NCI-H187 treated with DMSO at 0.1 percent for 48 hours (cell line): ENCODE measurements around the gene HECTD2.
"Not testable (repeated sequence)": the region's sequence is repeated elsewhere in the genome, so short reads cannot be mapped to it uniquely, and the experiment has no call there.

Experiments used
- DNase-seq: peaks from one replicate; lab custom pipeline; 2025; lab: John Stamatoyannopoulos, UW

Gene HECTD2

DNA sequence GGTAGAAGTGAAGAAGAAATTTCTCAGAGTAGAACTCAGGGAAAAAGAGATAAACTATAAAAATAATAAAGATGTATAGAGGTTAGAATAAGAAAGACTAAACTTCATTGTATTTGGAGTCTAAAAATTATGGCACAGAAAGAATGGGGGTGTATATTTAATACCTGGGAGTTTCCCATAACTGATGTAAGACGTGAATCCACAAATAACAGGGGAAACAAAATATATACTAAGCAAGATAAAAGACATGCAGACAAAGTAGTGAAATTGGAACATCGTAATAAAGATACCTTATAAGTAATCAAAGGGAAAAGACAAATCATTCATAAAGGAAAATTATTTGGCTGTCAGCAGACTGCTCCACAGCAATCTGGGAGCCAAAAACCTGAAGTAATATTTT is 62.8 kb downstream of the HECTD2 start:
- DNase-seq: no peak

DNA sequence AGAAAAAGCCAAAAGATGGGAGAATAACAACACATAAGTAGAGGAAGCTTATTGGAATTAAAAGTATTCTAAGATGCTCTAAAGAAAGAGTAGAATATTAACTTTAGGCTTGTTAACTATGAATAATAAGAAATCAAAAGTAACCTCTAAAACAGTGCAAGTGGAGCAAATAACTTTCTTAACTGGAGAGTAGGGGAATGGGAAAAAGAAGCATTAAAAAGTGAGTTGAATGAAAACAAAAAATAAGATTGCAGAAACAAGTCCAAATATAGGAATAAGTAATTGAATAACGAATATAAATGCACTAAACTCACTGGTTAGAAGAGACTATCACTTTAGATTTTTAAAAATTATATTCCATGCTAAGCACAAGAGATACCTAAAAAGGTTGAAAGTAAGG is 63.9 kb downstream of the HECTD2 start:
- no peak for DNase-seq

DNA sequence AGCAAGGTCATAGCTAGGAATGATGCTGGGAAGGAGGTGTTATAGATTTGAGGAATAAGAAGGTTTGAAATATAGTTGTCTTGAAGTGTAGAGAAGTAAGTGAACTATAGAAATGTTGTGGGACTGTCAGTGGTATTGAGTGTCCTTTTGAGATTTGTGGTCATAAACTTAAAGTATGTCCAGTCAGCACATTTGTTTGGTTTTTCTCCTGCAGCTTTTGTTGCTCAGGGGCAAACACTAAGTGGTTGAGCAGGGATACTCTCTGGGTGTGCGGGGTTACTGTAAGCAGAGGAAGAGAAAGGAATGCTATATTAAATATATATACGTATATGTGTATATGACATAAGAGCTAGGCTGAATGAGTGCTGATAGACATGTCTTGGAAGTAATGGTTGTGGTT is 67.1 kb downstream of the HECTD2 start:
- no peak for DNase-seq

DNA sequence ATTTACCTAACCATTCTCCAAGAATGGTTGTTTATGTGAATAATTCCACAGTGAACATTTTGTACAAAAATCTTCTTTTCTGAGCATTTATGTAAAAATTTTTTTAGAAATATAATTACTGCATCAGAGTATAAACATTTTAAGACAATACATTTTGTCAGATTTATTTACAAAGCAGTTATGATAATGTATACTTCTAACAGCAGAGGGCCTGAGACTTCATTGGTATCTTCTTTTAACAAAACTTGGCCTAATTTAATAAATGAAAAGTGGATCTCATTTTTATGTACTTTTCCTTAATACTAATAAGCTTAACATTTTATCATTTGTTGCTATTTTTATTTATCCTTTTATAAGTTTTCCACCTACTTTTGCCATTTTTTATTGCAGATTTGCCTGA is 69.4 kb downstream of the HECTD2 start:
- no peak for DNase-seq

DNA sequence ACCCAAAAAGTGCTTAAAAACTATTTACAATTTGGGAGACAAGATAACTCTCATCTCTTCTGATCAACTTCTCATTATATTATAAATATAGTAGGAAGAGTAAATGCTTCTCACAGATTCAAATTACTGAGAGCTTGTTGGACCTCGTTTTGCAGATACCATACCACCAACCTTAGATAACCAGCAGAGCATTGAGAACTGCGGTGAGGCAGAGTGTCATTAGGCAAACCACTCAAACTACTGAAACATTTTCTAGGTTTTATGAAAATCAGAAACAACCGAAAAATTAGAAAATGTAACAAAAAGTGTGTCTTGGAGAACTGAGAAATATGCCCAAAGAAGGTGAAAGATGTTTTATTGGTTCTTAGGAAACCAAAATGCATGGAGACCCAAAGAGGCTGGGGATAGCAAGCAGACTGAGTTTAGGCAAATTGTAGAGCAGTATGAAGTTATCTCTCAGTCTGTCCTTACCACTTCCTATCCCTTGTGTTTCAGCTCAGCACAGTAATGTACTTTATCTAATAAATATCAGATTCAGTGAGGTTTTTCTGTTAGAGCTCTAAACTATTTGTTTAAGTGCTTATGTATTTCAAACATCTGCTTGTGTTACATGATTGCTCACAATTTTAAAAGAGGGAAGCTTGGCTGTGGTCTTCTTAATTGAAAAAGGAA is 77.9 kb downstream of the HECTD2 start:
- DNase-seq: no peak

DNA sequence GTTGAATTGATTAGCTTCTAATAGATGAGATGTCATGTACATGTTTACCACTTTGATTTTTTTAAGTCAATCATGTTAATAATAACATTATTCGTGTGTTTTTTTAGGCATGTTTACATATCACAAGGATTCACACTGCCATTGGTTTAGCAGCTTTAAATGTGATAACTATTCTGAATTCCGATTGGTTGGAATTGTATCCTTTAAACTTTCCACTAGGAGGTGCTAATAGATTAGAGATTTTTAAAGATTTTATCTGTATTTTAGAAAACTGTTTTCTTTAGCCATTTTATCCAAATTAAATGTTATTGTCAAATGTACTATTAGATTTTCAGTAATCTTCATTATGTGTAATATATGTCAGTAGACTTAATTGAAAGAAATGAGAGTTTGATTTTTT is 83.2 kb downstream of the HECTD2 start:
- DNase-seq: no peak

DNA sequence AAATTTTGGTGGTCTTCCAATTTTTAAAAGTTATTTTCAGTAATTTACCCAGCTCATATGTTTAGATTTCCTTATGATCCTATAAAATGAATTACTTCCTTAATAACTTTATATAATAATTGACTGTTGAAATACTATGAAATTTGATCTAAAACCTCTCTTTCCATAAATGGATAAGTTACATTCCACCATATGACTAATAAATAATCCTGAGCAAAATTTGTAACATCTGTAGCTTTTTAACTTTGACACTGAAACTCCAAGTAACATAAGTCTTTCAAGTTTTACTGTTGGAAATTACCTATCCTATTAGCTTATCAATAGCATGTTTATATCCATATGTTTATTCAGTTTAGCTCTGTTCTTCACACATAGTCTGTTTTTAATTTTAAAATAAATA is 85.3 kb downstream of the HECTD2 start:
- DNase-seq: no peak

DNA sequence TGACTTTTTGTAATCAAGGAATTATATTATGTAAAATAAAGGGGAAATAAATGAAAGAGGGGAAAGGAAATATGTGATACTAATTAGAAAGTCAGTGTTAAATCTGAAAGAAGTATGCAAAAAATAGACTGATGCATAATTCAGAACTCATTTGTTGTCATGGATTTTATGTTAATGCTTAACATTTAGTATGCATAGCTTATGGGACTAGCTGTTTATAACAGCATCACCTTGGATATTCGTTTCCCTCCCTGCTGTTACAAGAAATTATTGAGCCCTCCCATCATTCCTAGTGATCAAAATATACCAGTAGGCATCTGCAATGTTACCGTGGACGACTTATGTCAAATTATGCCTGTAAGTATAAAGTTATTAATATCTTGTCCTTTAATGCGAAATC is 85.9 kb downstream of the HECTD2 start:
- no peak for DNase-seq

DNA sequence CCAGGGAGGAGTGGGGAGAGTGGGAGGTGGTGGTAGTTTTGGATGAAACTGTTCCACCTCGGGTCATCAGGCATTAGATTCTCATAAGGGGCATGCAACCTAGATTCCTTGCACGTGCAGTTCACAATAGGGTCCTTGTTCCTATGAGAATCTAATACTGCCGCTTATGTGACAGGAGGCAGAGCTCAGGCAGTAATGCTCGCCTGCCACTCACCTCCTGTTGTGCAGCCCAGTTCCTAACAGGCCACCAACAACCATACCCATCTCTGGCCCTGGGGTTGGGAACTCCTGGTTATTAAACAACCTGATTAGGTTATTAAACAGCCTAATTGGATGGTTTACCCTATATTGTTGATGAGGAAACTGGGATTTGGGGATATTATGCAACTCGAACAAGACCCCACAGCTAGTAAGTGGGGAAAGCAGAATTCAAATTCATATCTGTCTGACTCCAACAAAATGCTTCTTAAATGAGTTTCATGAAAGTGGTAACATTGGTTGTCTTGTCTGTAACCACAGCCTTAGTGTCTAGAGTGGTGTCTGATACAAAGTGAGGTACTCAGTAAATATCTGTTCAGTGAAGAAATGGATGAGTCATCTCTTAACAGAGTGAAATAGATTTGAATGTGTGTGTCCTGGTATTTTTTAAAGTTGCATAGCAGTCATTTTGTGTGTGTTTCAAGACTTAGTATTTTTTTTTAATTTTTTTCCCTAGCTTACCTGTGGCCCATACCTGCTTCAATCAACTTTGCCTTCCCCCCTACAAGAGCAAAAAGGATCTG is 101.6 kb downstream of the HECTD2 start:
- DNase-seq: no peak

DNA sequence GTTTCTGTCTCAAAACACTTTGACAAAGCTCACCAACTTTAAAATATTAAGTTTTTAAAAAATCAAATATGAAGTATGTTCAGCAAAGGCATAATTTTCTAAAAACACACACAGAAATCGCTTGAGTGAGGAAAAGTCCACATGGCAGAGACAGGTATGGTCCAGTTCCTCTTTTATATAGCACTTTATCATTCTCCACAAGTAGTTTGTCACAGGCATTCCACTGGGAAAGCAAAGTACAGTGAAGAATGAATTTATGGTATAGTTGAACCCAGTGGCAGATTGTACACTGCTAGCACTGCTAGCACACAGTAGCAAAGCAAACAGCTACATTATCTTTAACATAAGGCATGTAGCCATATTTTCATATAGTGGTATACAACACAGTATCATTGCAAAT is 102.3 kb downstream of the HECTD2 start:
- no peak for DNase-seq

DNA sequence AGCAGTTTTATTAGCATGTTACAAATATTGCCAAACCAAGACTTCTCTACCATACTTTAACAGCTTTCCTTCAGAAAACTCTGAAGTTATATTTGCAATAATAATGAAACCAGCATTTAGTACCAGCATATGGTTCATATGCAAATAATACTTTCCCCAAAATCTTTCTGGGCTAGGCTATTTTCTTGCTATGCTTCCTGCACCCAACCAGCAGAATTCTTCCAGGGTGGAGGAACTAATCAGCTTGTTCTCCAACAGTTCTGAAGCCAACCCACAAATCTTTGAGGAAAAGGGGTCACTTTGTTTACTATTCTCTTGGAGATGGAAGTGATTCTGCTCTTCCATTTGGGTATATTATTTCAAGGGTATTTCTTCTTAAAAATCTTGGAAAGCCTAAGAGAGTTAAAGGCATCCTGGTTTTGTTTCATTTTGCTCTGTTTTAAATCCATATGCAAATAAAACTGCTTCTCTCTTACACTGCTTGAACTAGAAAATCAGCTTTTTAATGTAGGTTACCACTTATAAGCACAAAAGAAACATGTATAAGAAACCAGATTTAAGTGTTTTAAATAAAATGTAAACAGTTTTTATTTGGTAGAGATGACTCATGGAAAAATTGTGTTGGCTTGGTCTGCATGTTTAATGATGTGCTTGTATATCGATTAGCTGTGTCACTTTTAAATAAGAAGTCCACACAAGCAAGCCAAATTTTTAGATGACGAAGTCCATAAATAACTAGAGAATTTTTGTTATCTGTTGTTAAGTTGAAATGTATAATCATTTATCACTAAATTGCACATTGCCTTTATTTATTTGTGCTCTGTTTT is 103.7 kb downstream of the HECTD2 start:
- DNase-seq: no peak

DNA sequence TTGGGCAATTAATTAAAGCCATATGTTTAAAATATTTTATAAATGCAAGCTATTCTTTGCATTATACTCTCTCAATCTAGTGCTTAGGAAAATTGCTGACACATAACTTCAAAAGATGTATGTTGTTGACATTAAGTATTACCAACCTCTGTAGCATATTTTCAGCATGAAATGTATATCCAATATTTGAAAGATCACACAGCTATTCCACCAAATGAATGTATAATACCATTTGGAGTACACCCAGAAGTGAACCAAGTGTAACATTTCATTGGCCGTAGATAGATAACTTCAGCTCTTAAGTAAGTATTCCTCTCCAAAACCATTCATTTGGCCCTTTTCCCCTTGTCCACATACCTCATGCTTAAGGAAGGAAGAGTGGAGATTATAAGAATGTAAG is 104.6 kb downstream of the HECTD2 start:
- DNase-seq: no peak

DNA sequence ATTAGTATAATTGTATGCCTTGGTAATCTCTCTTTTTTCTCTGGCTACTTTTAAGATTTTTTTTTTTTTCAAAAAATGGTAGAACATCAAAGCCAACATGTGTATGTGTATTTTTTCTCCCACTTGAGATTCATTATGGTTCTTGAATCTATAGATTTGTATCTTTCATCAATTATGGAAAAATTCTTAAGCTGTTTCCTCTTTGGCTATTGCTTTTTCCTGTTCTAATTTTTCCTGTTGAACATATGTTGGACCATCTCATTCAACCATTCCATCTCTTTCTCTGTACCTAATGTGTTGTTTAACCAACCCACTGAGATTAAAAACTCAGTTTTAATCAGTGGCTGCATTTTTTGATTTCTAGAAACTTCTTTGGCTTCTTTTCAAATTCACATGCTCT is 107.2 kb downstream of the HECTD2 start:
- DNase-seq: no peak

DNA sequence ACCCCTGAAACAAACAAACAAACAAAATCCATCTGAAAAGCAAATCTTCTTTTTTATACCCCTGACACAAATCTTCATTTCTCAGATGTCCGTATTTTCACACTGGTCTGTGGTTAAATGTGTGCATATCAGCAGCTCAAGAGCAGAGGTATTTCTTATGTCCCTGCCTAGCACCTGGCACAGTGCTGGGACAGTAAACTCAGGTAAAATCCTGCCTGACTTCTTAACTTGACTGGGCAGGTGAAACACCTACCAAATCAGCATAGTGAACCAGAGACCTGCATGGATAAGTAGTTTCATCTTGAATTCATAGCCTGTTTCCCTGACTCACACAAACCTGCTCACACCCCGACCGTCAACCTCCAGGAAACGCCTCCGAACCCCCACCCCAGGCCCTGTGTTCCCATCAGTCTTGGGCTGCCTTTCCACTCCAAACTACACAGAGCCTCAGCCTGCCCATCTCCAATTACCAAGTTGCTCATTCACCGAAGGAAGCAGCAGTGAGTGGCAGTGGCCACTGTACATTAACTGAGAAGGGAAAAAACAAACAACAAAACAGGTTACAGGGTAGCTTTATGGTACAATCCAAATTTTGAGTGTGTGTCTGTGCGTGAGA is 109.9 kb downstream of the HECTD2 start:
- no peak for DNase-seq

DNA sequence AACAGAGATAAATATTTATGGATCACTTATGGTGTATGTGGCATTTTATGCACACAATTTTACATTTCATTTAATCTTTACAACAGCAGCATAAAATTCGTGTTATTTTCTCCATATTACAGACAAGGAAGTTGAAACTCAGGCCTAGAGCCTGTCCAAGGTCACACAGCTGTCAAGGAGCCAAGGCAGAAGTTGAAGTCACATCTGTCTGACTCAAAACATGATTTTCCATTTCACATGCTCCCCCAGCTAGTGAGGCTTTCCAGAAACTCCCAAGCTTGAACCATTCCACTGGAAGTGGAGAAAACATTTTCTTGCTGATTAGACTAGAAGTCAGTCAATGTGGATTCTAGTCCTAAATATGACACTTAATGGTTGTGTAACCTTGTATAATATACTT is 110.5 kb downstream of the HECTD2 start:
- DNase-seq: no peak

DNA sequence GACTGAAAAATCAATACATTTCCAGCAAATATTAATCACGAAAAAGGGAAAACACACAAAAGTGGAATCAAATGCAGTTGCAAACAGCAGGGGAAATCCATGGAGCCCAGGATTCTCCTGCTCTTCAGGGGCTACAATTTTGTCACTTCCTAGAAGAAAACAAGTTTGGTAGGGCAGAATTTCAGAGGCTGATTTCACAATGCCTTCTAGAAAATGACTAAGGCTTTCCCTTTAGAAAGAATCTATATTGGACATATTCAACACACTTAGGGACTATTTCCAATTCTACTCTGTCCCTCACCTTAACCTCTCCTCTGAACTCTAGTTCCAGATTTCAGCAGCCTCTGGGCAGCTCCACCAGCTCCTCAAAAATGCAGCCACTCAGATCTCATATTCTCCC is 111.3 kb downstream of the HECTD2 start:
- no peak for DNase-seq

DNA sequence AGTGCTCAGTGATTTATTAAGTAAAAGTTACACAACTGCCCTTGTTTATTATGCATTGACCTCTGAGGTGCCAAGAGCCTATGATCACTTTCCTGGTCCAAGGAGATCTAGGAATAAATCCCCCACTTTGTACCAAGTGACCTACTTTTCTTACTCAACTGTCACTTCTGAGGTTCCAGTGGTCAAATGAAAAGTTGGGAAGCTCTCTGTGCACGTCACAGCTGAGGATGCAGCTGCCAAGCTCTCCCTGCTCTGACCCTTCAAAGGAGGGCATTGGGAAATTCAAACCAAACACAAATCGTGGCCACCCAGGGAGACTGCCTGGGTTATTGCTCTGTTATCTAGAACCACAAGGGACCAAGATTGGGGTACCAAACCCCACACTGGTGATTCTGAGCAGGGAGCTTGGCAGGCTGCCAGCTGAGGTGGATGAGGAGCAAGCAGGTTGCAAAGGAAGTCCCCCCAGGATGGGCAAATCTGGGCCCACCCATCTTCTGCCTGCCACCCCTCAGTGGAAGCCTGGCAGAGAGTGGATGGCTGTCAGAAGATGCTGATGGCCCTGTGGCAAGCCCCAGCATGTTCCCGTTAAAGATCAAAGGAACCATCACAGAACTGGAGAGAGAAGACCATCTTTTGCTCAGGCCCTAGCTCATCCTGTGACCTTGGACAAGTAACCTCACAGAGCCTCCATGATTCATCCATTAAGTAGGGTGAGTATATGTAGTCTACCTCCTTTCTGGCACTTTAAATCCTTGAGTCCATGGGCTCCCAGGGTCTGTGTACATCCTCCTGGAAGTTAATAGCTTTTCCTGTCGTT is 116.0 kb downstream of the HECTD2 start:
- DNase-seq: no peak

DNA sequence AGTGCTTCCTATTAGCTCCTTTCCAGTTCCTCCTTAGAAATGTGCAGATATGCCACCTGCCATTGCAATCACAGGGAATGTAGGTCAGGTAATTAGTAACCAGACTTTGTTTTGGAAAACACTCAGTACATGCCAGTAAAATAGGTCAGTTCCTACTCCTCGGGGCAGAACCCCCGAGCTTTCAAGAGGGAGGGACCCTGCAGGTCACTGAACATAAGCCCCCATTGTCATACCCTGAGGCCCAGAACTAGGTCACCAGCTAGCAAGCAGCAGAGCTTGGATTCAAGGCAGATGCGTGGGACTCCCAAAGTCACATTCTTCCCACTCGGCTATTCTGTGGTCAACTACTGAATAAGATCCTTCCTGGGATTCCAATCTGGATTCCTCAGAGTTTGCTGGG is 117.9 kb downstream of the HECTD2 start:
- no peak for DNase-seq

DNA sequence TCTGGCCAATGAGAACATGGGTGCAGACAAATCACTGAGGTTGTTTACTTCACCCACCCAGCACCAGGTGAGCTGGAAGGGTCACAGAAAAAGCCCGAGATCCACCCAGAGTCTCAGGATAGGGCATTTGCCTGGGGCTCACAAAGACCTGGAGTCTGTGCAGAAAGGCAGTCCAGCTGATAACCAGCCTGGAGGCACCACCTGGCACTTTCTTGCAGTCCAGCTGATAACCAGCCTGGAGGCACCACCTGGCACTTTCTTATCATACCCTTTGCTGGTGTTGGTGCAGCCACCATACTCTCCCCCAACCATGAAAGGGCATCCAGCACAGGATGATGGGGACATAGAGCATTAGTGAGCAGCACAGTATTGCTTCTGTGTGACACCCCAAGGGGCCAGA is 118.6 kb downstream of the HECTD2 start:
- DNase-seq: no peak

DNA sequence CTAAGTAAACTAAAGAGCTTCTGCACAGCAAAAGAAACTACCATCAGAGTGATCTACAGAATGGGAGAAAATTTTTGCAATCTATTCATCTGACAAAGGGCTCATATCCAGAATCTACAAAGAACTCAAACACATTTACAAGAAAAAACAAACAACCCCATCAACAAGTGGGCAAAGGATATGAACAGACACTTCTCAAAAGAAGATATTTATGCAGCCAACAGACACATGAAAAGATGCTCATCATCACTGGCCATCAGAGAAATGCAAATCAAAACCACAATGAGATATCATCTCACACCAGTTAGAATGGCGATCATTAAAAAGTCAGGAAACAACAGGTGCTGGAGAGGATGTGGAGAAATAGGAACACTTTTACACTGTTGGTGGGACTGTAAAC is 124.6 kb downstream of the HECTD2 start:
- DNase-seq: not testable (repeated sequence)

DNA sequence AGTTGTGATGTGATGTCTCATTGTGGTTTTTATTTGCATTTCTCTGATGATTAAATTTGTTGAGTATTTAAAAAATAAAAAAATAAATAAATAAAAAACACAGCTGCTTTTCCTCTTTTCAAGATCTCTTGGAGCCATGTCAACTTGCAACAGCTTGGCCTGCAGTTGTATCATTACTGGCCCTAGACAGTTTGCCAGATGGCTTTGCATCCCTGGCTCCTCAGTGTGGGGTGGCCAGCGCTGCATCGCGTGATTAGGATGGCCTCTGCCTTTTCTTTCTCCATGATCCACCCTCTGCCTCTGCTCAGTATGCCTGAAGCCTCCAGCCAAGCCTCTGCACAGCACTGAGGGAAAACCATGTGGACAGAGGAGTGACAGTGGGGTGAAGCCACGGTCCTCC is 126.0 kb downstream of the HECTD2 start:
- DNase-seq: no peak

DNA sequence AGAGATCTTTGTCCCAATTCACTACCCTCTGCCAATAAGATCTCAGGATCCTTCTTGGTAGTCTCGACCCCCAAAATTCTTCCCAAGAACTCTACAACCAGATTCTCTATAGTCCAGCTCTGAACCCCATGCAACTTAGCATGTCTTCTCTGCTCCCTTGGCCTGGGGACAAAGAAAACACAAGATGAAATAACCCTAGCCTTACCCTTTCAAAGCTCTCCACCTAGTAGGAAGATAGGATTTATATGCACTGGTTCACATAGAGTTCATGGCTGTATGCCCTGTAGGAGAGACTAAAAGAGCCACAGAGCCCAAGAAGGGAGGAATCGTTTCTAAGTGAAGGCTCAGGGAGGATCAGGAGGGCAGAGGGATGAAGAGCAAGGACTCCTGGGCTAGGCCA is 126.6 kb downstream of the HECTD2 start:
- DNase-seq: no peak
